AG04450 (cell line): ENCODE measurements around the gene PTPRS. TPM values are rescaled to one million over a fixed set of nuclear protein-coding genes. Genes with fewer than 3 reads are reported as not detected.

Experiments
- CTCF ChIA-PET: fragments of 300-600, 350-600 bp; formaldehyde crosslinking; extraction: SDS; loops from one replicate; lab custom pipeline; 2022; ENCODE audit warnings: antibody characterized with exemption, inconsistent platforms; lab: Charles Lee
- POLR2A ChIA-PET: fragments of 350-600 bp; formaldehyde crosslinking; extraction: SDS; loops from one replicate; lab custom pipeline; 2021; ENCODE audit warnings: antibody characterized with exemption, inconsistent platforms; lab: Yijun Ruan, JAX
- DNase-seq: peaks from one replicate; pipeline ENCODE4 v3.0.0-alpha.2; 2011; ENCODE audit warnings: low read depth, low spot score
- H3K27ac ChIP-seq: one replicate; pipeline ENCODE4 v1.5.1; 2012; ENCODE audit warnings: low read depth, low read length, control low read depth
- H3K27me3 ChIP-seq: one replicate; pipeline ENCODE4 v1.6.0; 2012; ENCODE audit warnings: low read length; ENCODE audit not compliant: control insufficient read depth, insufficient read depth
- H3K4me3 ChIP-seq: 2 replicates; pipeline ENCODE4 v1.5.1; 2011; ENCODE audit warnings: mild to moderate bottlenecking, low read depth, low read length, control low read depth
- H3K9me3 ChIP-seq: 2 replicates; pipeline ENCODE4 v1.5.1; 2012; ENCODE audit warnings: low read length; ENCODE audit not compliant: control insufficient read depth, insufficient read depth
- CTCF ChIP-seq: IDR thresholded peaks from 2 replicates; pipeline ENCODE4 v1.5.1; 2011; ENCODE audit warnings: low read depth, low read length, control low read depth, inconsistent platforms
- polyA plus RNA-seq: library from polyadenylated mRNA; depleted of rRNA; stranded (reverse); fragments of >200 nt; gene quantifications from 2 replicates; pipeline ENCODE4 v1.2.3, GENCODE V29; 2011

Gene PTPRS
- polyA plus RNA-seq, 1 experiment, result 26.5 TPM

GRCh38 chr19:5355693-5356092 is 15.1 kb upstream of the PTPRS start:
- ChIA-PET CTCF (no interaction called here), POLR2A (interaction anchor here (0.6 kb wide), 1 partner anchor 99 kb away, joined by 4 read pairs; no protein-coding TSS in a partner anchor)
- no peak for DNase-seq
- no peak overlapping the region for H3K27ac ChIP-seq
- no peak overlapping the region for H3K4me3 ChIP-seq
- no peaks in the 10 kb centered on the region for H3K9me3 ChIP-seq
- H3K27me3 ChIP-seq, result peaks cover 15% of the 10 kb centered on the region
- TF ChIP-seq CTCF, result no peak

GRCh38 chr19:5355076-5355475 is 14.5 kb upstream of the PTPRS start:
- Histone ChIP-seq H3K27ac (no peak overlapping the region), H3K4me3 (no peak overlapping the region), H3K9me3 (no peaks in the 10 kb centered on the region), H3K27me3 (peaks cover 13% of the 10 kb centered on the region)
- CTCF ChIA-PET, result no interaction called here
- TF ChIP-seq CTCF, result no peak
- DNase-seq, result no peak
- POLR2A ChIA-PET, result no interaction called here

GRCh38 chr19:5354403-5354802 is 13.8 kb upstream of the PTPRS start:
- POLR2A ChIA-PET, result no interaction called here
- H3K27me3 ChIP-seq, result peaks cover 13% of the 10 kb centered on the region
- no peaks in the 10 kb centered on the region for H3K9me3 ChIP-seq
- no peak for DNase-seq
- no peak overlapping the region for H3K27ac ChIP-seq
- CTCF ChIA-PET, result no interaction called here
- peak; percentile 44 for TF ChIP-seq CTCF
- no peak overlapping the region for H3K4me3 ChIP-seq

GRCh38 chr19:5352229-5352763 is 11.7 kb upstream of the PTPRS start:
- DNase-seq, result no peak
- H3K27me3 ChIP-seq, result peaks cover 7% of the 10 kb centered on the region
- CTCF ChIA-PET, result no interaction called here
- H3K9me3 ChIP-seq, result no peaks in the 10 kb centered on the region
- H3K27ac ChIP-seq, result no peak overlapping the region
- no peak overlapping the region for H3K4me3 ChIP-seq
- TF ChIP-seq CTCF, result no peak
- POLR2A ChIA-PET, result no interaction called here

- TF ChIP-seq CTCF, result no peak
- H3K4me3 ChIP-seq, result no peak overlapping the region
- H3K27ac ChIP-seq, result no peak overlapping the region
- ChIA-PET POLR2A (no interaction called here), CTCF (no interaction called here)
- DNase-seq, result no peak
- peaks cover 7% of the 10 kb centered on the region for H3K27me3 ChIP-seq
- no peaks in the 10 kb centered on the region for H3K9me3 ChIP-seq
Measured at GRCh38 chr19:5351731-5352228, 11.2 kb upstream of the PTPRS start.
